NT2/D1 (cell line): ENCODE measurements around the gene CEP104.

ENCODE experiments used
- SUZ12 ChIP-seq: IDR thresholded peaks from 2 replicates; pipeline ENCODE4 v1.6.1; 2011; ENCODE audit not compliant: insufficient read length, insufficient read depth; ENCODE audit errors: extremely low read depth
- YY1 ChIP-seq: IDR thresholded peaks from 2 replicates; pipeline ENCODE4 v1.6.1; 2011; ENCODE audit not compliant: insufficient read length, insufficient read depth
- ZNF274 ChIP-seq: IDR thresholded peaks from 2 replicates; pipeline ENCODE4 v1.6.1; 2011; ENCODE audit warnings: mild to moderate bottlenecking, low read depth, low read length

DNA sequence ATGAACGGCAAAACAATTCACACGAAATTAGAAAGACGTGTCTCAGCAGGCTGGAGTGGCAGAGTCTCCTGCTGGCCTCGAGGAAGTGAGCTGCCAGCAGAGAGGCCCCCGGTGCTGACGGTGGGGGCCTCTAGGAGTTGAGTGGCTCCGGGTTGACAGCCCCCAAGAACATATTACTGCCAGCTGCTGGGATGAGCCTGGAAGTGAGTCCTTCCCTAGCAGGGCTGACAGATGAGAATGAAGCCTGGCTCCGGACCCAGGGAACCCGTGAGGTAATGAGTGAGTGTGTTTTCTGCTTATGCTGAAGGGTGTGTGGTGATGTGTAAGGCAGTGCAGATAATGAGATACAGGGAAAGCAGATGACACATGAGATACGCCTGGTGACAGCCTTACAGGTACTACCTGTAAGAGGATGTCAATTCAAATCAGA lies 37.2 kb downstream of the CEP104 start:
- no peak for TF ChIP-seq ZNF274
- TF ChIP-seq YY1: no peak
- TF ChIP-seq SUZ12: no peak
